Activated CD4-positive, alpha-beta T cell treated with anti-CD3 and anti-CD28 coated beads, Interleukin-2, amount 50 U/mL, for 1 hour (primary cell): Measurements from ENCODE around the gene SLC25A12.
"Not testable (repeated sequence)": the region's sequence is repeated elsewhere in the genome, so short reads cannot be mapped to it uniquely, and the experiment has no call there.

ENCODE experiments used
- DNase-seq: peaks from one replicate; pipeline ENCODE4 v3.0.0-alpha.2; 2020

SLC25A12 gene

DNA sequence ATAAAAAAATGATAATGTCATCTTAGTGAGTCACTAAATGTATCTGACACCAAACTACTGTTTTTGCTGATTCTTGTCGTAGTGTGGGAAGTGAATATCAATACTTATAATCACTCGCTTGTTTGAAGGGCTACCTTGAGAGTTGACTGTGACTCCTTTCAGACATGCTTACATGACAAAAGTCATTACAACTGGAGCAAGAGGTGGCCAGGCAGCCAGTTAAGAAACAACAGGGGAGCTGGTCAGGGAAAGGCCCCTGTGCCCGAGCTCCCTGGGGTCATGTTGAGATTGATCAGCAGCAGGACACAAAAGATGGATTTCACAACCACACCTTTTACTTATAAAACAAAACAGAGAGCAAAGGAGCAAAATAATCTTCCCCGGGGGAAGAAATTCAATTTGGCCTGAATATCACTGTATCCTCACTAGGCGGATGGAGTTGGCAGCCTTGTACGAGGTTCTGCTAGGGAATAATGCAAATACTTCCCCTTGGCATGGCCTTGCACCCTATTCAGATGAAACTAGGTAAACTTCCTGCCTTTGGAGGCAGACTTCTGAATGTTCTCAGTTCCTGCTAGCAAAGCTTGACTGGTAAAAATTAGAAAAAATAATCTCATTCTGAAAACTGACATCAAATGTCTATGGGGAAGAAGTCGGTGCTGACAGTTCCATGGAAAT lies 105.6 kb downstream of the SLC25A12 start:
- no peak for DNase-seq

DNA sequence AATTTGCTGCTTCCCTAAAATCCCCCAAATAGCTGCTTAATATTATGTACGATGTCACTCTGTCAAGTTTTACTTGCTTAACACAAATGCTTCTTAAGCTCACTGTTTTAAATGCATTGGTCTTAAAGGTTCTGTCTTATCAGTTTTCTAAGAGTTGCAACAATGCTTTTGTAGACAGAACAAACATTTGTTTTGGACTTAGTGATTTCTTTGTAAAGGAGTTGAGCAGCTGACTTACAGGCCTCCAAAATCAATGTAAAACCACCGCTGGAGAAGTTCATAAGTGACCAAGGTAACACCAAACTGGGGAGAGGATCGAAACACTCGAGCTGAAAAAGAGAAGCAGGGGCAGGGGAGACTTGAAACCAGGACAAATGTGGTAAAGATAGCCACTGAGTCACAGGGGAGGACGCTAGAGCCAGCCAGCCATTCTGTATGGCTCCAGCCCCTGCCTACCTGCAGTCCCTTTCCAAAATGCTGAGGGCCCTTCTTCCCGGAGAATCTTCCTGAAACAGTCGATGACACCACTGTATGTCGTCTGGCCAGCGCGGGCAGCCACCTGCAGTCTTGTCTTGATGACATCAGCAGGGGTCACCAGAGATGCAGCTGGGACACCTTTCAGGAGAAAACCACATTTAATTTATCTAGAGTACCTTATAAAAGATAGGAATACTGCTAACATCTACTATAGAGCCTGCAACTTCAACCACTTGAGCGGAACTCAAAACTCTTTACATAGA lies 106.5 kb downstream of the SLC25A12 start:
- no peak for DNase-seq

DNA sequence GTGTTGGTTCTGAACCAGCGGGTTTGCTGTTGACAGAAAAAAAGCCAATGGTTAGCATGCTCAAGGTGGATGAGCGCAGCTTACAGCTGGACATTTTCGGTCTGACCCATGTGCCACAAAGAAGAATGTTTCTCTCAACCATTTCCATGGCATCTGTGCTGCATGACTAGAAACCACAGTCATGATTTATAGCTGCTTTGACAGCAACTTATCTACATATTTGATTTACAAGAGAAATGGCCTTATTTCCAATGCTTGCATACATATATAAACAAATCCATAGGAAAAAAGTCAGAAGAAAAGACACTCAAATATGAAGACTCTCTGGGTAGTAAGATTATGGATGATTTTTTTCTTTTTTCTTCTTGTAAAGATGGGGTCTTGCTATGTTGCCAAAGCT lies 108.6 kb downstream of the SLC25A12 start:
- DNase-seq, result no peak

DNA sequence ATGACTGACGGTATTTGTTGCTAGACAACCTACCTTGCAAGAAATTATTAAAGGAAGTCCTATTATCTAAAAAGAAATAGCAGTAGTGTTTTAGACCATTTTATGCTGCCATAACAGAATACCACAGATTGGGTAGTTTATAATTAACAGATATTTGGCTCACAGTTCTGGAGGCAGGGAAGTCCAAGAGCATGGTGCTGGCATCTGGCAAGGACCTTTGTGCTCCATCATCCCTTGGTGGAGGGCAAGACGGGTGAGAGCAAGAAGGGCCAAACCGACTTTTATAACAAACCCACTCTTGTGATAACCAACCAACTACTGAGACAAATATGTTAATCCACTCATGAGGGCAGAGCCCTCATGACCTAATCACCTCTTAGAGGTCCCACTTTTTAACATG lies 115.5 kb downstream of the SLC25A12 start:
- no peak for DNase-seq

DNA sequence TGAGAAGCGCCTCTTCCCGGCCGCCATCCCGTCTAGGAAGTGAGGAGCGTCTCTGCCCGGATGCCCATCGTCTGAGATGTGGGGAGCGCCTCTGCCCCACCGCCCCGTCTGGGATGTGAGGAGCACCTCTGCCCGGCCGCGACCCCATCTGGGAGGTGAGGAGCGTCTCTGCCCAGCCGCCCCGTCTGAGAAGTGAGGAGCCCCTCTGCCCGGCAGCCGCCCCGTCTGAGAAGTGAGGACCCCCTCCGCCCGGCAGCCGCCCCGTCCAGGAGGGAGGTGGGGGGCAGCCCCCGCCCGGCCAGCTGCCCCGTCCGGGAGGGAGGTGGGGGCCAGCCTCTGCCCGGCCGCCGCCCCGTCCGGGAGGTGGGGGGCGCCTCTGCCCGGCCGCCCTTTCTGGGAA lies 119.5 kb downstream of the SLC25A12 start:
- DNase-seq, result not testable (repeated sequence)

DNA sequence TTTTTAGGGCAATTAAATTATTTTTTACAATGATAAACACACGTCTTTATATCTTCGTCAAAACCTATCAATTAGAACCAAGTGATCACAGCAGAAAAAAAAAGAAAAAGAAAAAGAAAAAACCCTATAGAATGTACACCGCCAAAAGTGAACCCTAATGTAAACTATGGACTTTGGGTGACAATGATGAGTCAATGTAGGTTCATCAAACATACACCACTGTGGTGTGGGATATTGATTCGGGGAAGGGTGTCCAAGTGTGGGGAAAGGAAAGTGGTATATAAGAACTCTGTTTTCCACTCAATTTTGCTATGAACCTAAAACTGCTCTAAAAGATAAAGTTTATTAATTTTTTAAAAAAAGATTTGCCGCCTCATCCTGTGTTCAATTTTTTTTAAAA lies 121.7 kb downstream of the SLC25A12 start:
- no peak for DNase-seq

DNA sequence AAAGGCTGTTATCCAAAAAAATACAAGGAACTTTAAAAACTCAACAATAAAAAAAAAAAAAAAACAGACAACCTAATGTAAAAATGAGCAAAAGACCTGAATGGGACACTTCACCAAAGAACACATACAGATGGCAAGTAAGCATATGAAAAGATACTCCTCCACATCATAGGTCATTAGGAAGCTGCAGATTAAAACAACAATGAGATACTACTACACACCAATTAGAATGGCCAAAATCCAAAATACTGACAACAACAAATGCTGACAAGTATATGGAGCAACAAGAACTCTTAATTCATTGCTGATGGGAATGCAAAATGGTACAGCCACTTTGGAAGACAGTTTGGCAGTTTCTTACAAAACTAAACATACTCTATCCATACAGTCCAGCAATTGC lies 122.6 kb downstream of the SLC25A12 start:
- DNase-seq, result no peak

DNA sequence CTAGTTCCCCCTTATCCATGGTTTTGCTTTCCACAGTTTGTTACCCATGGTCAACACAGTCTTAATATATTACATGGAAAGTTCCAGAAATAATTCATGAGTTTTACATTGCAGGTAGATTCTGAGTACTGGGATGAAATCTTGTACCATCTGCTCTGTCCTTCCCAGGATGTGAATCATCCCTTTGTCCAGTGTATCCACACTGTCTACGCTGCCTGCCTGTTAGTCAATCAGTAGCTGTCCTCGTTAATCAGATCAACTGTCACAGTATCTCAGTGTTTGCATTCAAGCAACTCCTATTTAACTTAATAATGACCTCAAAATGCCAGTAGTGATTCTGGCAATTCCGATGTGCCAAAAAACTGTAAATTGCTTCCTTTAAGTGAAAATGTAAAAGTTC lies 130.4 kb downstream of the SLC25A12 start:
- DNase-seq, result no peak

DNA sequence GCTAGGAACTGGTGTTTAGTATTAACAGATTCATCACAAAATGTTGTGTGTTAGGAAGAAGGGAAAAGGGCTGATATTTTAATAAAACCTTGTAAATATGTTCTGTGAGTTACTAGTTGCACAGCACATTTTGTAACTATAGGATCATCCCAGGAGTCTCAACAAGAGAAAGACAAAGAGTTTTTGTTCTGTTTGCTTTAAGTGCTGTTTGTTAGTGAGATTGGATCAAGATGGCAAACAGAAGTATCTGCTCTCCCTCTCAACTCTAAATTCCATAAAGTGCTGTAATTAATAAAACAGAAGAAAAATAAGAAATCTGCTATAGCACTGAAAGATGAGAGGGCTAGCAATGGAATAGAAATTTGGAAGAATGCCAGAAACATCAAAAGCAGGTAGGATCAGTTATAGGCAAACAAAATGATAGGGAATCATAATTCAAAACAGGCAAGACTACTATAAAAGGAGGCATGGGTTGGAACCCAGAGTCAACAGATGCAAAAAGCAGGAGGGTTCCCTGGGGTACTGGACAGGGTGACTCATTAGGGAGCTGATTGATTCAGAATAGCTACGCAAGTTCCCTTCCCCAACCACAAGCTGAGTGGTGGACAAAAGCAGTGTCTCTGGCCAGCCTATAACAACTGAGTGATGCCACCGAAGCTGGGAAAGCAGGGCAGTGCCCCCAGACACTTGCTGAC lies 131.0 kb downstream of the SLC25A12 start:
- DNase-seq, result no peak

DNA sequence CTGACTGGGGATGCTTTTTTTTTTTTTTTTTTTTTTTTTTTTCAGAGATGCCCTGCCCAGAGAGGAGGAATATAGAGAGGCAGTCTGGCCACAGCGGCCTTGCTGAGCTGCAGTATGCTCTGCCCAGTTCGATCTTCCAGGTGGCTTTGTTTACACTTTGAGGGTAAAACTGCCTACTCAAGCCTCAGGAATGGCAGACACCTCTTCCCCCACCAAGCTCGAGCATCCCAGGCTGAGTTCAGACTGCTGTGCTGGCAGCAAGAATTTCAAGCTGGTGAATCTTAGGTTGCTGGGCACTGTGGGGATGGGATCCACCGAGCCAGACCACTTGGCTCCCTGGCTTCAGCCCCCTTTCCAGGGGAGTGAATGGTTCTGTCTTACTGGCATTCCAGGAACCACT lies 132.9 kb downstream of the SLC25A12 start:
- DNase-seq, result not testable (repeated sequence)

DNA sequence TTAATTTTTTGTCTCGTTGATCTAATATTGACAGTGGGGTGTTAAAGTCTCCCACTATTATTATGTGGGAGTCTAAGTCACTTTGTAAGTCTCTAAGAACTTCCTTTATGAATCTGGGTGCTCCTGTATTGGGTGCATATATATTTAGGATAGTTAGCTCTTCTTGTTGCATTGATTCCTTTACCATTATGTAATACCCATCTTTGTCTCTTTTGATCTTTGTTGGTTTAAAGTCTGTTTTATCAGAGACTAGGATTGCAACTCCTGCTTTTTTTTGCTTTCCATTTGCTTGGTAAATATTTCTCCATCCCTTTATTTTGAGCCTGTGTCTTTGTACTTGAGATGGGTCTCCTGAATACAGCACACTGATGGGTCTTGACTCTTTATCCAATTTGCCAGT lies 135.3 kb downstream of the SLC25A12 start:
- not testable (repeated sequence) for DNase-seq

DNA sequence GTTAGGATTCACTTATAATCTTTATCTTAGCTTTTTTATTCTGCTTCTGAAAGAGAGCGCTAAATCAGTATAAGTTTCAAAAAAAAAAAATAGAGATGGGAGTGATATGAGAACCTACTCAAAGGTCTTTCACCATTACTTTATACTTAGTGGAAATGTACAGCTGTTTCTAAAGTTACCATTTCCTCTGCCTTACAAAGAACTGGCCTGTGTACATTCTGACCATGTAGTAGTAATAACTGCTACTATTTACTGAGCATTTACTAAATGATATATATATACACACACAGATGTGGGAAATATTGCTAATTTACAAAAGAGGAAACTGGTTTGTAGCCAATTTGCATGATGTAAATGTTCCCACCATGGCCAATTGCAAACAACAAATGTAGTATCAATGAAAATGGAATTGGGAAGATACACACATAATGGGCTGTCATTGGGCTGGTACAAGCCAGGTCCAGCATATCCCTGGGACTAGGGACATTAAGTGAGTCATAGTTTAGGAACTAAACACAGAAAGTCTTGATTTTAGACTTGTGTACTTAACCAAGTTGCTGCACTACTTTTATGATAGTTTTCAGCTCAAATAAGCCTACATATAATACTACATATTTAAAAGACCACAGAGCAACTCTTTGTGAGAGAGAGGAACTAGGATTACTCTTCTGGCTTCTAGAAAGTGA lies 139.6 kb downstream of the SLC25A12 start:
- DNase-seq, result no peak

DNA sequence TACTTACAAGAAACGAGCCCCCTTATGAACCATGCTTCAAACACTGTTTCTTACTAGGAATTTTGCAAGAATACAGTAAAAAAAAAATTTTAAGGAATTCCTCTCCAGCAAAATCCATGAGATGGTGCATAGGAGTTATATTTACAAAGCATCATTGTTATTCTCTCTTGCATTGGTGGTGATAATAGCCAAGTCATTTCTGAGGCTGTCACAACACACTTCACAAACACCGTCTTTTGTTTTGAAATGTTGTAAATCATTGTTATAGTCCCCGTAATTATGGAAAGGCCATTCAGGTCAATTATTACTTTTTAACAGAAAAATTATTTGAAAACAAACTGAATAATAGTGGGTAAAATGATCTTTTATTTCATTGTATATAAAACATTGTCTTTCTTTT lies 146.7 kb downstream of the SLC25A12 start:
- DNase-seq, result no peak

DNA sequence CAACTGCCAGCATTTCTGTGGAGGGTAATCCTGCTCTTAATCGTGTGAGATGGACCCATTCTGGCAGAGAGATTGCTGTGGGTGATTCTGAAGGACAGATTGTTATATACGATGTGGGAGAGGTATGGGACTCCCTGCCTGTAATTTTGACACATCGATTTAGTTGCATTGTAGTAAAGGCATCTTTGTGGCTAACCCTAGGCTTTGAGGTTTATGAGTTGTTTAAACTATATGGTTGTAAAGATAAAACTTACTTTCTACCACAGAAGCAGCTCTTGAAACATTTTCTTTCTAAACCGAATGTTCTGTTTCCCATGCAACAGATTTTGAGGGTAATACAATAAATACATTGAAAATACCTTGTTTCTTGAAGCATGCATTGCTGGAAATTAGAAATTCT lies 148.2 kb downstream of the SLC25A12 start:
- DNase-seq, result no peak

DNA sequence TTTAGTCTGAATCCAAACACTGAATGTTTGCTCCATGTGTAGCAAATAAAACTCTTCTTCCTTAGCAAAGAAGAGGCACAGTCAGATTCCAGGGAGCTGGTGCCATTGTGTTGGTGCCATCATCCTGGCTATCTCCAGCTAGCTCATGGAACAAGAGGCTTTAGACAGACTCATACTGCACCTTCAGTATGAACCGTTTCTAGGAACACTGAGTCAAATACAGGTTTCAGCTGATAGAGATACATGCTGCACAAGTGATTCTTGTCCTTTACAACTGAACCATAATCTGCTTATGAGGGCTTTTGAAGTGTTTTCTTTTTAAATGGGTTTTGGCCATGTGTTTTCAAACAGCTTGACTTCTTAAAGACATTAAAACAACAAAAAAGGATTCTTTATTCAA lies 148.9 kb downstream of the SLC25A12 start:
- no peak for DNase-seq

DNA sequence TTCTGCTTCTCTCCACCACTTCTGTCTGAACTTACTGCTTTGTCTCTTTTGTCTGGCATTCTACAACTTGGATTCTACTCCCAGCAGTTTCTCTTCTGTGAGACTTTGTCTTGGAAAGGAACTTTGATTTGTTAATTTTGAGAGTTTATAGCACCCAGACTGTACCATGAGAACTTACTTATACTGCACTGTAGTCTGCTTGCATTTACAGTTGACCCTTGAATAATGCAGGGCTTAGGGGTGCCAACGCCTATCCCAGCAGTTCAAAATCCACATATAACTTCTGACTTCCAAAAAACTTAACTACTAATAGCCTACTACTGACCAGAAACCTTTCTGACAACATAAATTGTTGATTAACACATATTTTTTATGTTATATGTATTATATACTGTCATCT lies 151.3 kb downstream of the SLC25A12 start:
- no peak for DNase-seq

DNA sequence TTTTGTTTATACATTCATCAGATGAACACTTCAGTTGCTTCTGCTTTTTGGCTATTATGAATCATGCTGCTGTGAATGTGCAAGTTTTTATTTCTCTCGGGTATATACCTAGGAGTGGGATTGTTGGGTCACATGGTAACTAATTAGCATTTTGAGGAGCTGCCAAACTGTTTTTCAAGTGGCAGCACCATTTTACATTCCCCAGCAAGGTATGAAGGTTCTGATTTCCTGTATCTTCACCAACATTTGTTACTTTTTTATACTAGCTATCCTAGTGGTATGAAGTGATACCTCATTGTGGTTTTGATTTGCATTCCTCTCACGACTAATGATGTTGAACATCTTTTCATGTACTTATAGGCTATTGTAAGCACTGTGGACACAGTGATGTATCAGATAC lies 152.9 kb downstream of the SLC25A12 start:
- DNase-seq, result no peak

DNA sequence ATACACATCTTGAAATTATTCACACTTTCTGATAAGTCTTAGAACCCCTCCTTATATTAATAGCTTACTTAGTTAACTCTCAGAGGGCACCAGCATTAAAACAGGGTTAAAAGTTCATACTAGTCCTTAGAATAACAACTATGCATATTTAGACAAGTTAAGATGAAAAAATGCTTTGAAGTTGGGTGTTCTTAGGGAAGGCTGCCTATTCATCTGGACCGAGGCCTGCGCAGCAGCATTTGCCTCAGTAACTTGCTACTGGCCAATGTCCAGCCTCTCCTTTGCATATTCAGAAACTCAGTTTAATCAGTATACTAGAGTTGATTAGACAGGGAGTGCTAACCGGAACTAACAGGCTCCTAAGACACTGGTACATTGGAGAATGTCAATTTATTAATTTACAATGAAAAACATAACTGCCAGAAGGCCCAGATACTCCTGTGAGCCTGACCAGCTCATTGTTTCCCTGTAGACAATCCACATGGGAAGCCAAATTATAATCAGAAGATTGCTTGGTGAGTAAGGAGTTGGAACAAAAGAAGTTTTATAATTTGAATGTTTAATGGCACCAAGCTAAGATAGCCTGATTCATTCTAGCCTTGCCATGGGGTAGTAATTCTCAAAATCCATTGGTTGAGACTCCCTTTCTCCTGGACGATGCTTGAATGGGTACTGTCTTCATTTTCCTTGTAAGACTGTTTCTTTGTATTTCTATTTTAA lies 157.9 kb downstream of the SLC25A12 start:
- no peak for DNase-seq
